Measurements from ENCODE around the gene RAB30.

The RAB30 gene

GRCh38 chr11:82980947-82981346, 90.8 kb downstream of the RAB30 start:
- peaks cover 46% of the 10 kb centered on the region for H3K4me1 ChIP-seq (ENCODE audit: control insufficient read depth, low read length)
- H3K79me2 ChIP-seq (ENCODE audit: control insufficient read depth, low read length), result peaks cover 6% of the 10 kb centered on the region
- no peaks in the 10 kb centered on the region for H3K27me3 ChIP-seq (ENCODE audit: control insufficient read depth, low read length)
- no peaks in the 10 kb centered on the region for H4K20me1 ChIP-seq (ENCODE audit: control insufficient read depth, insufficient read depth, low read depth, low read length)
- H3K27ac ChIP-seq (ENCODE audit: low read depth, low read length), result no peak overlapping the region
- peaks cover 79% of the 10 kb centered on the region for H3K36me3 ChIP-seq (ENCODE audit: control insufficient read depth, low read length)
- H3K9me3 ChIP-seq (ENCODE audit: control insufficient read depth, insufficient read depth, low read length), result no peaks in the 10 kb centered on the region
- H3K4me2 ChIP-seq (ENCODE audit: low read length), result no peak overlapping the region
- TF ChIP-seq CTCF (IDR thresholded peaks at IDR 0.05; ENCODE audit: low read depth, low read length, poor library complexity, severe bottlenecking), result no peak
- H3F3A ChIP-seq (ENCODE audit: control insufficient read depth, insufficient read depth), result no peaks in the 10 kb centered on the region; the same call in 1 of the 2 replicates
- no peak overlapping the region for H3K4me3 ChIP-seq (ENCODE audit: low read length)
- H3K9me2 ChIP-seq (replicated peaks; ENCODE audit: control insufficient read depth, low read length), result no peaks in the 10 kb centered on the region

DNA sequence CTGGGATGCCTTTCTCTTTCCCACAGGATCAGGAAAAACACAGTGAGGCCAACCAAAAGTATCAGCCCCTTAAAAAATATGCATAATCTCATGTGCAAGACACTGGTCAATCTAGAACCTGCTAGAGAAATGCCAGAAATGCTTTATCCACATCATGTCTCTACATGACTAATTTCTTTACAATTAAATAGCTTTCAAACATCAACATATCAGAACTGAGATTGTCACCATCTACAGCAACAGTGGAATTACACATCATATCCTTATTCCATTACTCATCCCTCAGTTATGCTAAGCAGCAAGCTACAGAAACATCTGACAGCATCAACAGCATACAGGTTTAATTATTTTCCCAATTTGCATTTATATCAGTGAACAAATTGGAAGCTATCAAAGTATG, 91.4 kb downstream of the RAB30 start:
- TF ChIP-seq EZH2phosphoT487 (IDR thresholded peaks at IDR 0.05; ENCODE audit: borderline replicate concordance, low read length), result no peak
- no peak for TF ChIP-seq CTCF (IDR thresholded peaks at IDR 0.05; ENCODE audit: low read depth, low read length, poor library complexity, severe bottlenecking)
- Histone ChIP-seq H3K9me3 (ENCODE audit: control insufficient read depth, insufficient read depth, low read length) (no peaks in the 10 kb centered on the region), H3F3A (ENCODE audit: control insufficient read depth, insufficient read depth) (peaks cover 5% of the 10 kb centered on the region), H3K79me2 (ENCODE audit: control insufficient read depth, low read length) (peaks cover 6% of the 10 kb centered on the region), H3K4me2 (ENCODE audit: low read length) (no peak overlapping the region), H3K36me3 (ENCODE audit: control insufficient read depth, low read length) (peaks cover 72% of the 10 kb centered on the region), H3K4me1 (ENCODE audit: control insufficient read depth, low read length) (peaks cover 53% of the 10 kb centered on the region), H3K27me3 (ENCODE audit: control insufficient read depth, low read length) (no peaks in the 10 kb centered on the region), H3K27ac (ENCODE audit: low read depth, low read length) (no peak overlapping the region), H3K4me3 (ENCODE audit: low read length) (no peak overlapping the region), H4K20me1 (ENCODE audit: control insufficient read depth, insufficient read depth, low read depth, low read length) (no peaks in the 10 kb centered on the region), H3K9me2 (replicated peaks; ENCODE audit: control insufficient read depth, low read length) (no peaks in the 10 kb centered on the region)

DNA sequence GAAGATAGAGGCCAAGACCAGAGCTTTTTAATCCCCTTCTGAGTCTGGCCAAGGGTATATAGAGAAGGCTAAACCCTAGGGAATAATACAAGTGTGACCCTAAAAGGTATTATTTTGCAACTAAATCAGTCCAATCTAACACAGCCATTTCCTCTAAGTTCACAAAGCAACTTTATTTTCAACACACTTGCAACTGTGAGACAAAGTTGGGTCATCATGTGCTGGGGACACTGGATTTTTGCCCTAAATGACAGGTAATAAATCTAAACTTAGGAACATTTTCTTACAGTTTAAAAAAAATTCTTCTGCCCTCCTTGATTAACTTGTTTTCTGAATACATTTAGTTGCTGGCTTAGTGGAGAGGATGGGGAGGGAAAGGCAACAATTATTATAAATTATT, 91.9 kb downstream of the RAB30 start:
- TF ChIP-seq EZH2phosphoT487 (IDR thresholded peaks at IDR 0.05; ENCODE audit: borderline replicate concordance, low read length) (no peak), CTCF (IDR thresholded peaks at IDR 0.05; ENCODE audit: low read depth, low read length, poor library complexity, severe bottlenecking) (no peak)
- Histone ChIP-seq H3K27ac (ENCODE audit: low read depth, low read length) (no peak overlapping the region), H3K4me2 (ENCODE audit: low read length) (no peak overlapping the region), H3K36me3 (ENCODE audit: control insufficient read depth, low read length) (peaks cover 68% of the 10 kb centered on the region), H3K79me2 (ENCODE audit: control insufficient read depth, low read length) (peaks cover 6% of the 10 kb centered on the region), H3K27me3 (ENCODE audit: control insufficient read depth, low read length) (no peaks in the 10 kb centered on the region), H3K4me1 (ENCODE audit: control insufficient read depth, low read length) (peaks cover 58% of the 10 kb centered on the region), H3K9me3 (ENCODE audit: control insufficient read depth, insufficient read depth, low read length) (no peaks in the 10 kb centered on the region), H3K9me2 (replicated peaks; ENCODE audit: control insufficient read depth, low read length) (no peaks in the 10 kb centered on the region), H4K20me1 (ENCODE audit: control insufficient read depth, insufficient read depth, low read depth, low read length) (no peaks in the 10 kb centered on the region), H3K4me3 (ENCODE audit: low read length) (no peak overlapping the region), H3F3A (ENCODE audit: control insufficient read depth, insufficient read depth) (peaks cover 5% of the 10 kb centered on the region)

All from DOHH2 (cell line).